ENCODE data around the gene FAM168A.

FAM168A gene

GRCh38 chr11:73383249-73384124 lies 214.4 kb downstream of the FAM168A start:
- DNase-seq (ENCODE audit: extremely low read depth, low read depth), result no peak
- no peak for TF ChIP-seq CTCF (IDR thresholded peaks at IDR 0.05; ENCODE audit: low read depth, low read length, missing control alignments)
- H3K4me3 ChIP-seq (replicated peaks; ENCODE audit: low read depth, low read length), result no peak overlapping the region

- no peak for DNase-seq (ENCODE audit: extremely low read depth, low read depth)
- no peak overlapping the region for H3K4me3 ChIP-seq (replicated peaks; ENCODE audit: low read depth, low read length)
- no peak for TF ChIP-seq CTCF (IDR thresholded peaks at IDR 0.05; ENCODE audit: low read depth, low read length, missing control alignments)
Measured at GRCh38 chr11:73382747-73383146, 215.2 kb downstream of the FAM168A start.

- no peak overlapping the region for H3K4me3 ChIP-seq (replicated peaks; ENCODE audit: low read depth, low read length)
- DNase-seq (ENCODE audit: extremely low read depth, low read depth), result no peak
- no peak for TF ChIP-seq CTCF (IDR thresholded peaks at IDR 0.05; ENCODE audit: low read depth, low read length, missing control alignments)
Measured at GRCh38 chr11:73382183-73382582, 215.7 kb downstream of the FAM168A start.

- H3K4me3 ChIP-seq (replicated peaks; ENCODE audit: low read depth, low read length), result no peak overlapping the region
- no peak for TF ChIP-seq CTCF (IDR thresholded peaks at IDR 0.05; ENCODE audit: low read depth, low read length, missing control alignments)
- DNase-seq (ENCODE audit: extremely low read depth, low read depth), result no peak
Measured at GRCh38 chr11:73381589-73381988, 216.3 kb downstream of the FAM168A start.

- no peak for TF ChIP-seq CTCF (IDR thresholded peaks at IDR 0.05; ENCODE audit: low read depth, low read length, missing control alignments)
- no peak for DNase-seq (ENCODE audit: extremely low read depth, low read depth)
- H3K4me3 ChIP-seq (replicated peaks; ENCODE audit: low read depth, low read length), result no peak overlapping the region
Measured at GRCh38 chr11:73380897-73381410, 217.0 kb downstream of the FAM168A start.

- DNase-seq (ENCODE audit: extremely low read depth, low read depth), result no peak
- TF ChIP-seq CTCF (IDR thresholded peaks at IDR 0.05; ENCODE audit: low read depth, low read length, missing control alignments), result no peak
- no peak overlapping the region for H3K4me3 ChIP-seq (replicated peaks; ENCODE audit: low read depth, low read length)
Measured at GRCh38 chr11:73380331-73380730, 217.6 kb downstream of the FAM168A start.
